Endothelial cell of umbilical vein (primary cell): ENCODE data around the gene TPSB2. TPM values are rescaled to one million over a fixed set of nuclear protein-coding genes. Genes with fewer than 3 reads are reported as not detected.
"Not testable (repeated sequence)": the region's sequence is repeated elsewhere in the genome, so short reads cannot be mapped to it uniquely, and the experiment has no call there.

Source experiments
- BruUV-seq: library from RNA; stranded (reverse); fragments of 400-500 nt; replicated peaks from 2 replicates; lab custom pipeline; 2021; lab: Mats Ljungman, UMichigan
- CTCF ChIA-PET: fragments of 300-600, 350-600 bp; sonication (Branson Sonifier 250); formaldehyde crosslinking; loops from one replicate; lab custom pipeline; 2021; ENCODE audit warnings: antibody characterized with exemption, inconsistent platforms; lab: Charles Lee
- POLR2A ChIA-PET: fragments of 300-600, 350-600 bp; sonication (Branson Sonifier 250); formaldehyde crosslinking; loops from one replicate; lab custom pipeline; 2021; ENCODE audit warnings: antibody characterized with exemption, inconsistent platforms; lab: Charles Lee
- DNase-seq: peaks from one replicate; pipeline ENCODE4 v3.0.0-alpha.2; 2011; ENCODE audit warnings: low read depth, low spot score
- FAIRE-seq: peaks from 2 replicates; lab custom pipeline; 2011; peaks lifted over from hg19 to GRCh38; lab: Jason Lieb, UNC
- H2AFZ ChIP-seq: 2 replicates; pipeline ENCODE4 v1.6.0; 2012; ENCODE audit warnings: low read depth, low read length, control low read depth, inconsistent platforms
- H3K27ac ChIP-seq: 2 replicates; pipeline ENCODE4 v1.5.1; 2011; ENCODE audit warnings: low read depth, mild to moderate bottlenecking, control low read depth, low read length, moderate library complexity; ENCODE audit not compliant: insufficient read depth
- H3K27me3 ChIP-seq, 2 experiments: 2 replicates each; pipeline versions ENCODE4 v1.6.0 to v1.6.1; 2011; ENCODE audit warnings: low read length in 2 of 2, mixed read lengths in 1 of 2; ENCODE audit not compliant: control insufficient read depth in 2 of 2, insufficient read depth in 2 of 2
- H3K36me3 ChIP-seq, 2 experiments: 2 replicates in 1 of 2; 3 replicates in 1 of 2; pipeline ENCODE4 v1.5.1; 2011; ENCODE audit warnings: low read length in 2 of 2, mild to moderate bottlenecking in 1 of 2, moderate library complexity in 1 of 2; ENCODE audit not compliant: control insufficient read depth in 2 of 2, insufficient read depth in 2 of 2; ENCODE audit errors: extremely low read depth in 1 of 2
- H3K4me1 ChIP-seq: 3 replicates; pipeline ENCODE4 v1.5.1; 2011; ENCODE audit warnings: mild to moderate bottlenecking, low read length; ENCODE audit not compliant: control insufficient read depth, insufficient read depth; ENCODE audit errors: extremely low read depth
- H3K4me2 ChIP-seq: 2 replicates; pipeline ENCODE4 v1.6.1; 2011; ENCODE audit warnings: low read length, control low read depth, mixed read lengths; ENCODE audit not compliant: insufficient read depth
- H3K4me3 ChIP-seq, 3 experiments: fragments of 200-600 bp in 1 of 3; sonication (generic), shearing (Covaris generic) in 1 of 3; replicated peaks in 1 of 3; 2 replicates each; pipeline ENCODE4 v1.5.1; 2011 to 2016; ENCODE audit warnings: control low read depth in 3 of 3, low read length in 3 of 3, mild to moderate bottlenecking in 2 of 3, inconsistent platforms in 1 of 3, low read depth in 1 of 3, moderate library complexity in 1 of 3; ENCODE audit not compliant: insufficient read depth in 1 of 3
- H3K79me2 ChIP-seq: 2 replicates; pipeline ENCODE4 v1.6.0; 2012; ENCODE audit warnings: low read length, inconsistent platforms; ENCODE audit not compliant: control insufficient read depth, insufficient read depth
- H3K9ac ChIP-seq: replicated peaks from 2 replicates; pipeline ENCODE3; 2011; ENCODE audit warnings: low read length, control low read depth; ENCODE audit not compliant: insufficient read depth; ENCODE audit errors: extremely low read depth
- H3K9me1 ChIP-seq: replicated peaks from 3 replicates; pipeline ENCODE4 v1.6.0; 2011; ENCODE audit warnings: mild to moderate bottlenecking, low read length; ENCODE audit not compliant: control insufficient read depth, insufficient read depth; ENCODE audit errors: extremely low read depth
- H3K9me3 ChIP-seq: replicated peaks from 2 replicates; pipeline ENCODE4 v1.5.1; 2012; ENCODE audit warnings: low read length, inconsistent platforms; ENCODE audit not compliant: control insufficient read depth, insufficient read depth
- H4K20me1 ChIP-seq: replicated peaks from 2 replicates; pipeline ENCODE3; 2011; ENCODE audit warnings: mild to moderate bottlenecking, low read length; ENCODE audit not compliant: control insufficient read depth, insufficient read depth; ENCODE audit errors: extremely low read depth
- EZH2 ChIP-seq: IDR thresholded peaks from 2 replicates; pipeline ENCODE4 v1.6.1; 2012; ENCODE audit warnings: borderline replicate concordance, low read depth, mild to moderate bottlenecking, moderate library complexity, low read length, inconsistent platforms; ENCODE audit not compliant: severe bottlenecking
- FOS ChIP-seq: IDR thresholded peaks from 2 replicates; pipeline ENCODE4 v1.6.1; 2011; ENCODE audit warnings: mild to moderate bottlenecking, low read length, moderate library complexity, borderline replicate concordance; ENCODE audit not compliant: insufficient read depth
- GATA2 ChIP-seq: IDR thresholded peaks from 2 replicates; pipeline ENCODE4 v1.7.0; 2011; ENCODE audit warnings: low read depth, mild to moderate bottlenecking, moderate library complexity, mixed read lengths, low read length; ENCODE audit not compliant: insufficient read length, insufficient read depth
- JUN ChIP-seq: IDR thresholded peaks from 2 replicates; pipeline ENCODE4 v1.6.1; 2011; ENCODE audit warnings: borderline replicate concordance, low read depth; ENCODE audit not compliant: insufficient read length, insufficient read depth
- MYC ChIP-seq: IDR thresholded peaks from one replicate; pipeline ENCODE4 v1.6.1; 2011; ENCODE audit warnings: mild to moderate bottlenecking, low read depth, low read length
- POLR2A ChIP-seq: IDR thresholded peaks from 2 replicates; pipeline ENCODE4 v1.6.1; 2012; ENCODE audit warnings: low read depth, mild to moderate bottlenecking, control low read depth, low read length
- POLR2AphosphoS5 ChIP-seq: IDR thresholded peaks from 2 replicates; pipeline ENCODE4 v1.6.1; 2012; ENCODE audit warnings: low read depth, mild to moderate bottlenecking, control low read depth, low read length, moderate library complexity; ENCODE audit not compliant: insufficient read depth
- dilution Hi-C: fragments of 300-500 bp; cut with MboI; formaldehyde crosslinking; loops from one replicate; pipeline ENCODE4 v1.15.0; 2019; ENCODE audit warnings: low sequenced_read_pairs; ENCODE audit not compliant: extremely low pct_ligation_motif_present
- intact Hi-C: fragments of 100-400 bp; cut with micrococcal nuclease; formaldehyde crosslinking; loops from one replicate; pipeline ENCODE4 v1.10.0; 2022
- polyA plus RNA-seq, 4 experiments: library from polyadenylated mRNA; depleted of rRNA in 3 of 4; stranded (reverse) in 3 of 4; unstranded in 1 of 4; fragments of >200 nt; gene quantifications; 2 replicates each; pipeline versions ENCODE4 v1.2.1 to v1.2.3, GENCODE V29; 2011 to 2012; ENCODE audit warnings: missing spikeins in 1 of 4
- total RNA-seq: library from RNA; stranded (reverse); gene quantifications from 2 replicates; pipeline ENCODE4 v1.2.3, GENCODE V29; 2021
- TF ChIP-seq, protein P1 (sequence below), 2 donors: IDR thresholded peaks; 1 replicate in 1 of 2; 2 replicates in 1 of 2; pipeline ENCODE4 v1.5.1; 2011; ENCODE audit warnings: low read length in 2 of 2, mild to moderate bottlenecking in 2 of 2, moderate library complexity in 2 of 2, control low read depth in 1 of 2, inconsistent platforms in 1 of 2, low read depth in 1 of 2; ENCODE audit not compliant: insufficient read depth in 1 of 2; ENCODE audit errors: extremely low read depth in 1 of 2
- TF ChIP-seq, protein P2 (sequence below): IDR thresholded peaks from 2 replicates; pipeline ENCODE4 v1.6.1; 2011; ENCODE audit not compliant: insufficient read depth, insufficient read length

TPSB2 gene
- total and polyA plus RNA-seq, 2 donors (not counting 3 experiments of a cell fraction or from before 2014, with no cell fraction given), result not detected

DNA sequence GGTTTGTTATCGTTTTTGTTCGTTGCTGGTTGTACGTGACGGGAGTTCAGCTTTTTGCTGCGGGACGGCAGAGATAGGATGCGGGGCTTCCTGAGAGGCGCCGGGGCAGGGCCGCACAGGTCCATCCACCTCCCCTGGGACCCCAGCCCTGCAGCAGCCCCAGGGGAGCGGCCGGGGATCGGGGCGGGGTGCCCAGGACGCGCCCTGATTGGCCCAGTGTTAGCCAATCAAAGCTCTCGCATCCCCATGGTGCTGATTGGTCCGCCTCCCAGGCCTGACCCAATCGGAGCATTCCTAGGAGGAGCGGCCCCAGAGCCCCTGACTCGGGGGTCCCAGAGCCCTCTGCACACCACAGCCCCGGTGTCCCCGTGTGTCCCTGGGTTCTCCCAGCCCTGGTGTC, 8.9 kb upstream of the TPSB2 start:
- intact Hi-C loops, H3K4me1 ChIP-seq, H2AFZ ChIP-seq, H3K36me3 ChIP-seq, H3K79me2 ChIP-seq, BruUV-seq, H4K20me1 ChIP-seq, POLR2A ChIA-PET, H3K27me3 ChIP-seq, H3K4me2 ChIP-seq, H3K9ac ChIP-seq, dilution Hi-C loops, FAIRE-seq, H3K9me3 ChIP-seq, H3K27ac ChIP-seq, H3K4me3 ChIP-seq, H3K9me1 ChIP-seq, CTCF ChIA-PET, DNase-seq: not testable (repeated sequence)

- Histone ChIP-seq H3K4me2 (no peak overlapping the region), H3K36me3 (no peaks in the 10 kb centered on the region), H4K20me1 (no peaks in the 10 kb centered on the region), H2AFZ (no peak overlapping the region), H3K9me3 (no peaks in the 10 kb centered on the region), H3K27me3 (no peaks in the 10 kb centered on the region), H3K9me1 (no peaks in the 10 kb centered on the region), H3K4me1 (no peaks in the 10 kb centered on the region), H3K9ac (no peak overlapping the region), H3K79me2 (no peaks in the 10 kb centered on the region), H3K27ac (no peak overlapping the region), H3K4me3 (no peak overlapping the region)
- intact Hi-C loops (no loop called here), dilution Hi-C loops (no loop called here)
- POLR2A ChIA-PET, result no interaction called here
- CTCF ChIA-PET, result no interaction called here
- TF ChIP-seq MYC (no peak), GATA2 (no peak), EZH2 (no peak), JUN (no peak), FOS (no peak), POLR2AphosphoS5 (no peak), POLR2A (no peak)
- TF ChIP-seq, protein P1, sequence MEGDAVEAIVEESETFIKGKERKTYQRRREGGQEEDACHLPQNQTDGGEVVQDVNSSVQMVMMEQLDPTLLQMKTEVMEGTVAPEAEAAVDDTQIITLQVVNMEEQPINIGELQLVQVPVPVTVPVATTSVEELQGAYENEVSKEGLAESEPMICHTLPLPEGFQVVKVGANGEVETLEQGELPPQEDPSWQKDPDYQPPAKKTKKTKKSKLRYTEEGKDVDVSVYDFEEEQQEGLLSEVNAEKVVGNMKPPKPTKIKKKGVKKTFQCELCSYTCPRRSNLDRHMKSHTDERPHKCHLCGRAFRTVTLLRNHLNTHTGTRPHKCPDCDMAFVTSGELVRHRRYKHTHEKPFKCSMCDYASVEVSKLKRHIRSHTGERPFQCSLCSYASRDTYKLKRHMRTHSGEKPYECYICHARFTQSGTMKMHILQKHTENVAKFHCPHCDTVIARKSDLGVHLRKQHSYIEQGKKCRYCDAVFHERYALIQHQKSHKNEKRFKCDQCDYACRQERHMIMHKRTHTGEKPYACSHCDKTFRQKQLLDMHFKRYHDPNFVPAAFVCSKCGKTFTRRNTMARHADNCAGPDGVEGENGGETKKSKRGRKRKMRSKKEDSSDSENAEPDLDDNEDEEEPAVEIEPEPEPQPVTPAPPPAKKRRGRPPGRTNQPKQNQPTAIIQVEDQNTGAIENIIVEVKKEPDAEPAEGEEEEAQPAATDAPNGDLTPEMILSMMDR (IDR thresholded peaks at IDR 0.05; ENCODE audit: extremely low read depth in 1 of 2, insufficient read depth in 1 of 2, low read depth in 1 of 2, low read length in 2 of 2), result no peak
- TF ChIP-seq, protein P2, sequence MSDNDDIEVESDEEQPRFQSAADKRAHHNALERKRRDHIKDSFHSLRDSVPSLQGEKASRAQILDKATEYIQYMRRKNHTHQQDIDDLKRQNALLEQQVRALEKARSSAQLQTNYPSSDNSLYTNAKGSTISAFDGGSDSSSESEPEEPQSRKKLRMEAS, result no peak
- no TSS peak for BruUV-seq
- no peak for FAIRE-seq
- DNase-seq, result no peak
Observed at GRCh38 chr16:1237990-1238389, 8.0 kb upstream of the TPSB2 start.

DNA sequence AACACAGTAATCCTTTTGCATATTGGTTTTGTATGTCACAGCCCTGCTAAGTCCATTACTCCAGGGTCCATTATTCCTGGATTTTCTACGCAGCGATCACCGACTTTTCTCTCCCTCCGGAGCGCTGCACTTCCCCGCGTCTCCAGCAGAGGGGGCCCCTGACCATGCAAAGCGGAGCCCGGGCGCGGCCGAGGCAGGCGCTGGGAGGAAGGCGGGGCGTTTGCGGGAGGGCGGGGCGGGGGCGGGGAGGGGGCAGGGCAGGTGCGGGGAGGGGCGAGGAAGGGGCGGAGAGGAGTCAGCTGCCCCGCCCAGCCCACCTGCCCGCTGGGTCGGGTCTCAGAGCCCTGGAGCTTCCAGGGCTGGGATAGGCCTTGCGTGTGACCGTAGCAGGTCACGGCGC, 6.7 kb upstream of the TPSB2 start:
- H3K9me1 ChIP-seq, intact Hi-C loops, H3K9ac ChIP-seq, H3K4me2 ChIP-seq, BruUV-seq, H2AFZ ChIP-seq, H3K4me1 ChIP-seq, H3K36me3 ChIP-seq, H3K79me2 ChIP-seq, H3K4me3 ChIP-seq, H3K27ac ChIP-seq, dilution Hi-C loops, POLR2A ChIA-PET, H4K20me1 ChIP-seq, CTCF ChIA-PET, H3K9me3 ChIP-seq, DNase-seq, H3K27me3 ChIP-seq: not testable (repeated sequence)
- FAIRE-seq, result peak; percentile 95
